GM23338 (cell line): ENCODE measurements around the gene OR2T1. TPM values are rescaled to one million over a fixed set of nuclear protein-coding genes. Genes with fewer than 3 reads are reported as not detected.

Source experiments
- ATAC-seq: fragments of 200-7000 bp; cut with Tn5 transposase; 3 replicates; pipeline ENCODE4 v1.9.1; 2020
- DNase-seq: peaks from one replicate; pipeline ENCODE4 v3.0.0-alpha.2; 2015; ENCODE audit warnings: low spot score
- H2AFZ ChIP-seq: fragments of 200-600 bp; sonication (generic); 2 replicates; pipeline ENCODE4 v1.8.0; 2016; ENCODE audit warnings: antibody characterized with exemption, mild to moderate bottlenecking, moderate library complexity
- H3F3A ChIP-seq: fragments of 200-600 bp; sonication (generic); replicated peaks from 2 replicates; pipeline ENCODE4 v1.8.0; 2017; ENCODE audit warnings: antibody characterized with exemption, mixed run types, low read depth
- H3K27ac ChIP-seq: fragments of 200-600 bp; sonication (generic); 2 replicates; pipeline ENCODE4 v1.6.1; 2016; ENCODE audit warnings: low read depth
- H3K27me3 ChIP-seq: fragments of 200-600 bp; sonication (generic); 2 replicates; pipeline ENCODE4 v1.8.0; 2016; ENCODE audit warnings: mild to moderate bottlenecking, mixed run types, moderate library complexity; ENCODE audit not compliant: insufficient read depth
- H3K36me3 ChIP-seq: fragments of 200-600 bp; sonication (generic); 2 replicates; pipeline ENCODE4 v1.8.0; 2016; ENCODE audit warnings: mild to moderate bottlenecking; ENCODE audit not compliant: insufficient read depth
- H3K4me1 ChIP-seq: fragments of 200-600 bp; sonication (generic); 2 replicates; pipeline ENCODE4 v1.8.0; 2016; ENCODE audit warnings: mild to moderate bottlenecking, moderate library complexity; ENCODE audit not compliant: insufficient read depth
- H3K4me2 ChIP-seq: fragments of 200-600 bp; sonication (generic); 2 replicates; pipeline ENCODE4 v1.7.1; 2017; ENCODE audit warnings: mixed run types
- H3K4me3 ChIP-seq: fragments of 200-600 bp; sonication (generic); 2 replicates; pipeline ENCODE4 v1.6.1; 2016; ENCODE audit warnings: mixed run types
- H3K79me2 ChIP-seq: fragments of 200-600 bp; sonication (generic); replicated peaks from 2 replicates; pipeline ENCODE4 v1.8.0; 2017; ENCODE audit warnings: mild to moderate bottlenecking; ENCODE audit not compliant: insufficient read depth
- H3K9me2 ChIP-seq: fragments of 200-600 bp; sonication (generic); 2 replicates; pipeline ENCODE4 v1.8.0; 2017; ENCODE audit not compliant: insufficient read depth
- H4K20me1 ChIP-seq: fragments of 200-600 bp; sonication (generic); replicated peaks from 2 replicates; pipeline ENCODE4 v1.8.0; 2017; ENCODE audit warnings: mild to moderate bottlenecking; ENCODE audit not compliant: insufficient read depth
- H3K27ac Mint-ChIP-seq: 2 replicates; pipeline ENCODE4 v1.8.0; 2020; ENCODE audit warnings: inconsistent platforms, mild to moderate bottlenecking, moderate library complexity, mixed read lengths
- H3K27me3 Mint-ChIP-seq: 3 replicates; pipeline ENCODE4 v1.8.0; 2022; ENCODE audit warnings: low read depth, mild to moderate bottlenecking, moderate library complexity, mixed read lengths, inconsistent platforms; ENCODE audit not compliant: insufficient read depth, poor library complexity
- H3K36me3 Mint-ChIP-seq: 3 replicates; pipeline ENCODE4 v1.8.0; 2021; ENCODE audit warnings: low read depth, mild to moderate bottlenecking, inconsistent platforms, moderate library complexity, mixed read lengths
- H3K4me1 Mint-ChIP-seq: 3 replicates; pipeline ENCODE4 v1.8.0; 2020; ENCODE audit warnings: mild to moderate bottlenecking, inconsistent platforms, mixed read lengths
- H3K4me3 Mint-ChIP-seq: 3 replicates; pipeline ENCODE4 v1.8.0; 2021; ENCODE audit warnings: moderate library complexity, mild to moderate bottlenecking, inconsistent platforms, mixed read lengths
- H3K9me3 Mint-ChIP-seq: 3 replicates; pipeline ENCODE4 v1.8.0; 2020; ENCODE audit warnings: moderate library complexity, mild to moderate bottlenecking, inconsistent platforms, mixed read lengths
- CREB1 ChIP-seq: fragments of 250-450 bp; sonication (Bioruptor Pico); IDR thresholded peaks from 2 replicates; pipeline ENCODE4 v1.5.0; 2020; ENCODE audit warnings: low read depth, mild to moderate bottlenecking, moderate library complexity
- CTCF ChIP-seq, 2 experiments: fragments of 200-600 bp in 1 of 2; sonication (generic) in 1 of 2; conservative IDR thresholded peaks; 2 replicates each; pipeline versions ENCODE4 v1.5.1 to v1.6.1; 2016 to 2017; ENCODE audit warnings: antibody characterized with exemption in 2 of 2, low read depth in 2 of 2, mild to moderate bottlenecking in 2 of 2, moderate library complexity in 1 of 2
- ETS1 ChIP-seq: IDR thresholded peaks from 2 replicates; pipeline ENCODE4 v1.6.1; 2016; ENCODE audit warnings: antibody characterized with exemption
- EZH2 ChIP-seq: fragments of 200-600 bp; sonication (generic); IDR thresholded peaks from one replicate; pipeline ENCODE4 v1.8.0; 2017; ENCODE audit warnings: antibody characterized with exemption, mild to moderate bottlenecking, low read depth; ENCODE audit not compliant: unreplicated experiment
- EZH2phosphoT487 ChIP-seq: fragments of 200-600 bp; sonication (generic); IDR thresholded peaks from one replicate; pipeline ENCODE4 v1.8.1; 2018; ENCODE audit warnings: antibody characterized with exemption; ENCODE audit not compliant: unreplicated experiment
- JUNB ChIP-seq: IDR thresholded peaks from one replicate; pipeline ENCODE4 v1.6.1; 2016; ENCODE audit warnings: antibody characterized with exemption; ENCODE audit not compliant: unreplicated experiment
- NANOG ChIP-seq: IDR thresholded peaks from 2 replicates; pipeline ENCODE4 v1.6.1; 2016; ENCODE audit warnings: antibody characterized with exemption, borderline replicate concordance
- POLR2AphosphoS5 ChIP-seq: IDR thresholded peaks from 2 replicates; pipeline ENCODE4 v1.6.1; 2016; ENCODE audit warnings: antibody characterized with exemption, low read depth
- REST ChIP-seq: IDR thresholded peaks from one replicate; pipeline ENCODE4 v1.6.1; 2018; ENCODE audit warnings: antibody characterized with exemption; ENCODE audit not compliant: unreplicated experiment
- STAT1 ChIP-seq: IDR thresholded peaks from one replicate; pipeline ENCODE4 v1.6.1; 2016; ENCODE audit warnings: antibody characterized with exemption; ENCODE audit not compliant: unreplicated experiment
- ZNF114 ChIP-seq: fragments of 250-450 bp; sonication (Bioruptor Pico); IDR thresholded peaks from 2 replicates; pipeline ENCODE4 v1.5.0; 2020; ENCODE audit warnings: mild to moderate bottlenecking, moderate library complexity
- ZNF331 ChIP-seq: fragments of 250-450 bp; sonication (Bioruptor Pico); IDR thresholded peaks from 2 replicates; pipeline ENCODE4 v1.5.0; 2020; ENCODE audit warnings: low read depth, mild to moderate bottlenecking, moderate library complexity
- ZNF462 ChIP-seq: fragments of 250-450 bp; sonication (Bioruptor Pico); IDR thresholded peaks from 2 replicates; pipeline ENCODE4 v1.5.0; 2020; ENCODE audit warnings: mild to moderate bottlenecking, moderate library complexity
- polyA plus RNA-seq: library from polyadenylated mRNA; unstranded; fragments of >200 nt; fragmentation: Nextera tagmentation; extraction: Ambion mirVana; gene quantifications from 2 replicates; pipeline ENCODE4 v1.2.1, GENCODE V29; 2016
- total RNA-seq: library from RNA; depleted of rRNA; stranded (reverse); fragments of >200 nt; shearing (Covaris generic); gene quantifications from 2 replicates; pipeline ENCODE4 v1.2.3, GENCODE V29; 2014

The OR2T1 gene
- total and polyA plus RNA-seq, 2 experiments from 2014 or later = not detected

- Histone ChIP-seq H3K9me2 (no peaks in the 10 kb centered on the region), H4K20me1 (no peaks in the 10 kb centered on the region), H2AFZ (no peak within 1 kb of the TSS), H3K4me1 (no peaks in the 10 kb centered on the region), H3K79me2 (no peaks in the 10 kb centered on the region), H3K27ac (no peak within 1 kb of the TSS), H3K27me3 (no peaks in the 10 kb centered on the region), H3K36me3 (no peaks in the 10 kb centered on the region), H3K4me3 (no peak within 1 kb of the TSS), H3F3A (no peaks in the 10 kb centered on the region), H3K4me2 (no peak within 1 kb of the TSS)
- H3K36me3 Mint-ChIP-seq = peaks cover 31% of the 10 kb centered on the region
- no peak for TF ChIP-seq JUNB
- TF ChIP-seq ZNF462 (CRISPR knock-in tag) = no peak
- TF ChIP-seq ETS1 = no peak
- no peak for TF ChIP-seq REST
- no peak for TF ChIP-seq NANOG
- no peak for TF ChIP-seq EZH2
- TF ChIP-seq POLR2AphosphoS5 = no peak
- TF ChIP-seq ZNF114 (CRISPR knock-in tag) = no peak
- no peak for TF ChIP-seq EZH2phosphoT487
- no peak for TF ChIP-seq CTCF (conservative IDR thresholded peaks at IDR 0.05; ENCODE audit: low read depth in 2 of 2)
- TF ChIP-seq STAT1 = no peak
- TF ChIP-seq ZNF331 (CRISPR knock-in tag) = no peak
- no peak for TF ChIP-seq CREB1 (CRISPR knock-in tag)
- no peak within 1 kb of the TSS for H3K27ac Mint-ChIP-seq
- ATAC-seq (no peak), DNase-seq (no peak)
- no peaks in the 10 kb centered on the region for H3K27me3 Mint-ChIP-seq
- peaks cover 88% of the 10 kb centered on the region for H3K9me3 Mint-ChIP-seq
- no peaks in the 10 kb centered on the region for H3K4me1 Mint-ChIP-seq
- no peak within 1 kb of the TSS for H3K4me3 Mint-ChIP-seq
Measured at GRCh38 chr1:248375446-248375845, 27.4 kb upstream of the OR2T1 start, which contains the start of gene OR2T6. OR2T6 (plus strand) TSS chr1:248375746; CDS start chr1:248387609, 11,863 bp downstream.
